ENCODE data around the gene EDIL3. TPM values are rescaled to one million over a fixed set of nuclear protein-coding genes. Genes with fewer than 3 reads are reported as not detected.

Gene EDIL3
- total and polyA plus RNA-seq, 10 of the 15 experiments (the other 5 are each of a cell fraction or from before 2014, with no cell fraction given), result 0.01 to 0.62 (median 0.20) TPM

- Histone ChIP-seq H3K27me3 (replicated peaks in 1 of 2; ENCODE audit: control insufficient read depth in 2 of 2, insufficient read depth in 2 of 2, low read length in 1 of 2) (no peaks in the 10 kb centered on the region), H3K9ac (ENCODE audit: control insufficient read depth, insufficient read depth, low read length) (no peak overlapping the region), H3K4me1 (ENCODE audit: control insufficient read depth, insufficient read depth, low read length) (no peaks in the 10 kb centered on the region), H3K9me3 (replicated peaks; ENCODE audit: control insufficient read depth, insufficient read depth, low read length) (no peaks in the 10 kb centered on the region), H3K27ac (ENCODE audit: control insufficient read depth, insufficient read depth) (no peak overlapping the region), H3K79me2 (ENCODE audit: control insufficient read depth, insufficient read depth, low read length) (no peaks in the 10 kb centered on the region), H2AFZ (ENCODE audit: control insufficient read depth, low read depth, low read length) (no peak overlapping the region), H3K4me2 (ENCODE audit: control insufficient read depth, insufficient read depth) (no peak overlapping the region), H3K36me3 (ENCODE audit: control insufficient read depth in 2 of 2, insufficient read depth in 2 of 2, low read length in 1 of 2) (no peaks in the 10 kb centered on the region), H4K20me1 (ENCODE audit: control insufficient read depth, insufficient read depth) (no peaks in the 10 kb centered on the region), H3K4me3 (no peak overlapping the region)
- intact Hi-C loops (cut with micrococcal nuclease; ENCODE audit: unreplicated experiment) (no loop called here), in situ Hi-C loops (cut with MboI) (no loop called here)
- DNase-seq (ENCODE audit: low read depth, low spot score), result no peak
- ATAC-seq, result no peak
- TF ChIP-seq MTA3 (IDR thresholded peaks at IDR 0.05; ENCODE audit: borderline replicate concordance, low read length) (no peak), FOXK2 (IDR thresholded peaks at IDR 0.05) (no peak), TCF3 (IDR thresholded peaks at IDR 0.05; ENCODE audit: borderline replicate concordance, insufficient read depth, low read depth, low read length) (no peak), WRNIP1 (IDR thresholded peaks at IDR 0.05; ENCODE audit: borderline replicate concordance, low read depth, low read length) (no peak), CHD2 (IDR thresholded peaks at IDR 0.05; ENCODE audit: borderline replicate concordance, low read depth, low read length) (no peak), TCF7 (IDR thresholded peaks at IDR 0.05; ENCODE audit: borderline replicate concordance) (no peak), RBBP5 (conservative IDR thresholded peaks at IDR 0.05) (no peak), PAX8 (IDR thresholded peaks at IDR 0.05) (no peak), CBX5 (IDR thresholded peaks at IDR 0.05; ENCODE audit: low read depth) (no peak), RB1 (IDR thresholded peaks at IDR 0.05; ENCODE audit: borderline replicate concordance) (no peak), RCOR1 (conservative IDR thresholded peaks at IDR 0.05; ENCODE audit: low read depth, low read length) (no peak), NFXL1 (IDR thresholded peaks at IDR 0.05; ENCODE audit: borderline replicate concordance) (no peak), CEBPB (IDR thresholded peaks at IDR 0.05; ENCODE audit: borderline replicate concordance in 1 of 2, low read depth in 2 of 2, low read length in 2 of 2) (no peak), BCL11A (IDR thresholded peaks at IDR 0.05; ENCODE audit: low read depth, low read length) (no peak), STAT1 (conservative IDR thresholded peaks at IDR 0.05) (no peak), EP300 (IDR thresholded peaks at IDR 0.05; ENCODE audit: borderline replicate concordance in 1 of 2, control insufficient read depth in 1 of 2, low read depth in 2 of 2, low read length in 2 of 2) (no peak), ZNF384 (IDR thresholded peaks at IDR 0.05; ENCODE audit: borderline replicate concordance, low read depth, low read length) (no peak), GATAD2B (conservative IDR thresholded peaks at IDR 0.05; ENCODE audit: low read depth) (no peak)
- TF ChIP-seq, protein P1, sequence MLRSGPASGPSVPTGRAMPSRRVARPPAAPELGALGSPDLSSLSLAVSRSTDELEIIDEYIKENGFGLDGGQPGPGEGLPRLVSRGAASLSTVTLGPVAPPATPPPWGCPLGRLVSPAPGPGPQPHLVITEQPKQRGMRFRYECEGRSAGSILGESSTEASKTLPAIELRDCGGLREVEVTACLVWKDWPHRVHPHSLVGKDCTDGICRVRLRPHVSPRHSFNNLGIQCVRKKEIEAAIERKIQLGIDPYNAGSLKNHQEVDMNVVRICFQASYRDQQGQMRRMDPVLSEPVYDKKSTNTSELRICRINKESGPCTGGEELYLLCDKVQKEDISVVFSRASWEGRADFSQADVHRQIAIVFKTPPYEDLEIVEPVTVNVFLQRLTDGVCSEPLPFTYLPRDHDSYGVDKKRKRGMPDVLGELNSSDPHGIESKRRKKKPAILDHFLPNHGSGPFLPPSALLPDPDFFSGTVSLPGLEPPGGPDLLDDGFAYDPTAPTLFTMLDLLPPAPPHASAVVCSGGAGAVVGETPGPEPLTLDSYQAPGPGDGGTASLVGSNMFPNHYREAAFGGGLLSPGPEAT (IDR thresholded peaks at IDR 0.05; ENCODE audit: low read depth), result no peak
- TF ChIP-seq, protein P2, sequence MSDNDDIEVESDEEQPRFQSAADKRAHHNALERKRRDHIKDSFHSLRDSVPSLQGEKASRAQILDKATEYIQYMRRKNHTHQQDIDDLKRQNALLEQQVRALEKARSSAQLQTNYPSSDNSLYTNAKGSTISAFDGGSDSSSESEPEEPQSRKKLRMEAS (IDR thresholded peaks at IDR 0.05; ENCODE audit: low read depth, low read length), result no peak
- RAD21 ChIA-PET (ENCODE audit: unreplicated experiment), result no interaction called here
- CTCF ChIA-PET, result interaction anchor here (1.0 kb wide), 1 partner anchor 14 kb away, joined by 3 read pairs; no protein-coding TSS in a partner anchor
- SMC1A ChIA-PET (ENCODE audit: uncharacterized antibody, unreplicated experiment), result interaction anchor here (0.6 kb wide), 1 partner anchor 47 kb away, joined by 3 read pairs; no protein-coding TSS in a partner anchor
- no TSS peak for BruUV-seq (replicated peaks)
- no peak for FAIRE-seq
- POLR2A ChIA-PET, result no interaction called here
Measured at GRCh38 chr5:84229045-84229444, 155.6 kb downstream of the EDIL3 start.
